K562 (cell line): ENCODE results near the gene NECTIN1. TPM values are rescaled to one million over a fixed set of nuclear protein-coding genes. Genes with fewer than 3 reads are reported as not detected.

Experiments used
- BCOR ChIP-seq: fragments of 450-650 bp; IDR thresholded peaks from 2 replicates; pipeline ENCODE4 v1.6.1; 2016
- BRF2 ChIP-seq: IDR thresholded peaks from 3 replicates; pipeline ENCODE4 v1.6.1; 2011; ENCODE audit warnings: borderline replicate concordance, mild to moderate bottlenecking; ENCODE audit not compliant: insufficient read length, insufficient read depth
- KDM1A ChIP-seq, 2 experiments: fragments of 450-650 bp; IDR thresholded peaks; 2 replicates each; pipeline ENCODE4 v1.6.1; 2016; ENCODE audit warnings: mild to moderate bottlenecking in 2 of 2
- MBD1 ChIP-seq: fragments of 250-450 bp; sonication (Bioruptor Pico); IDR thresholded peaks from 2 replicates; pipeline ENCODE4 v1.8.0; 2022; ENCODE audit warnings: inconsistent platforms
- NR1H2 ChIP-seq: sonication (generic); formaldehyde crosslinking; IDR thresholded peaks from 2 replicates; pipeline ENCODE4 v1.4.0; 2020; ENCODE audit warnings: mild to moderate bottlenecking, missing genetic modification reagents
- PHB ChIP-seq: fragments of 250-450 bp; sonication (Bioruptor Pico); IDR thresholded peaks from 2 replicates; pipeline ENCODE4 v1.5.0; 2021
- POU5F1 ChIP-seq: fragments of 150-350 bp; IDR thresholded peaks from 2 replicates; pipeline ENCODE4 v1.6.1; 2014; ENCODE audit warnings: borderline replicate concordance, low read length, low read depth, mild to moderate bottlenecking; ENCODE audit not compliant: partially characterized antibody
- SIX5 ChIP-seq, 2 experiments: IDR thresholded peaks; 2 replicates each; pipeline ENCODE4 v1.6.1; 2011; ENCODE audit warnings: low read length in 2 of 2, borderline replicate concordance in 1 of 2, low read depth in 1 of 2, mild to moderate bottlenecking in 1 of 2, moderate library complexity in 1 of 2; ENCODE audit not compliant: insufficient read depth in 1 of 2
- SP2 ChIP-seq: IDR thresholded peaks from 2 replicates; pipeline ENCODE4 v1.6.1; 2011; ENCODE audit warnings: mild to moderate bottlenecking, low read depth, low read length, moderate library complexity; ENCODE audit not compliant: poor library complexity, severe bottlenecking; ENCODE audit errors: extremely low read depth
- STAT5A ChIP-seq: IDR thresholded peaks from 2 replicates; pipeline ENCODE4 v1.6.1; 2012; ENCODE audit warnings: low read length, inconsistent platforms, borderline replicate concordance
- TAF1 ChIP-seq: IDR thresholded peaks from 2 replicates; pipeline ENCODE4 v1.6.1; 2011; ENCODE audit warnings: mild to moderate bottlenecking, low read length, moderate library complexity; ENCODE audit not compliant: insufficient read depth, control insufficient read depth, severe bottlenecking; ENCODE audit errors: extremely low read depth
- VEZF1 ChIP-seq: fragments of 200-800 bp; sonication (Bioruptor generic); IDR thresholded peaks from 2 replicates; pipeline ENCODE4 v1.6.1; 2017; ENCODE audit warnings: missing genetic modification characterization, missing compliant biosample characterization
- ZBTB7A ChIP-seq: IDR thresholded peaks from 2 replicates; pipeline ENCODE4 v1.6.1; 2011; ENCODE audit warnings: low read depth, mild to moderate bottlenecking, low read length, moderate library complexity, borderline replicate concordance; ENCODE audit not compliant: control insufficient read depth
- ZC3H11A ChIP-seq: IDR thresholded peaks from 2 replicates; pipeline ENCODE4 v1.6.1; 2012; ENCODE audit warnings: low read depth, low read length, improper control_type of control experiment
- ZNF146 ChIP-seq: IDR thresholded peaks from one replicate; pipeline ENCODE4 v1.6.1; 2018; ENCODE audit warnings: missing compliant biosample characterization; ENCODE audit not compliant: unreplicated experiment
- ZNF263 ChIP-seq: sonication (generic); formaldehyde crosslinking; IDR thresholded peaks from 2 replicates; pipeline ENCODE4 v1.8.0; 2022; ENCODE audit warnings: mild to moderate bottlenecking, missing genetic modification reagents, borderline replicate concordance
- ZNF644 ChIP-seq: fragments of 200-800 bp; sonication (Bioruptor generic); IDR thresholded peaks from 2 replicates; pipeline ENCODE4 v1.6.1; 2016; ENCODE audit warnings: low read depth, missing genetic modification characterization, missing compliant biosample characterization
- polyA plus RNA-seq, 8 experiments: library from polyadenylated mRNA; depleted of rRNA in 4 of 8; stranded (reverse) in 5 of 8; unstranded in 3 of 8; fragments of >200 nt; fragmentation: Nextera tagmentation in 2 of 8; fragmentation: Illumina TruSeq in 1 of 8; extraction: Ambion mirVana in 2 of 8; extraction: Trizol in 1 of 8; gene quantifications; 2 replicates each; pipeline versions ENCODE4 v1.2.1 to v1.2.3, GENCODE V29; 2011 to 2014; ENCODE audit warnings: inconsistent platforms in 1 of 8, missing spikeins in 1 of 8
- total RNA-seq, 7 experiments: library from RNA; depleted of rRNA in 6 of 7; stranded (reverse); fragments of >200 nt in 6 of 7; fragmentation: Illumina TruSeq in 2 of 7; extraction: Trizol in 2 of 7; gene quantifications; 2 replicates each; pipeline versions ENCODE4 v1.2.1 to v1.2.3, GENCODE V29; 2011 to 2021; ENCODE audit warnings: low replicate concordance in 1 of 7
- TF ChIP-seq, protein P1 (sequence below): sonication (generic); formaldehyde crosslinking; IDR thresholded peaks from 2 replicates; pipeline ENCODE4 v1.8.1; 2023; ENCODE audit warnings: mild to moderate bottlenecking, missing genetic modification reagents
- TF ChIP-seq, protein P2 (sequence below): fragments of 250-450 bp; sonication (Bioruptor Pico); IDR thresholded peaks from 2 replicates; pipeline ENCODE4 v1.5.0; 2021; ENCODE audit warnings: mild to moderate bottlenecking, borderline replicate concordance

NECTIN1 gene
- total and polyA plus RNA-seq, 9 of the 15 experiments (the other 6 are each of a cell fraction or from before 2014, with no cell fraction given), result 0.09 to 0.53 (median 0.23) TPM; not detected in 2

GRCh38 chr11:119594639-119595249 is 134.3 kb downstream of the NECTIN1 start (continued):
- TF ChIP-seq BRF2 (no peak), PHB (CRISPR knock-in tag) (no peak), STAT5A (peak; percentile 56; the same call in 1 of the 2 replicates), ZC3H11A (no peak), BCOR (no peak), SIX5 (IDR thresholded peaks at IDR 0.05; ENCODE audit: borderline replicate concordance in 1 of 2, insufficient read depth in 1 of 2, low read depth in 1 of 2, low read length in 2 of 2) (no peak), VEZF1 (CRISPR knock-in tag) (peak; percentile 97), TAF1 (no peak), ZNF146 (CRISPR knock-in tag) (no peak), NR1H2 (CRISPR knock-in tag) (no peak), SP2 (no peak), MBD1 (CRISPR knock-in tag) (no peak), ZBTB7A (no peak), KDM1A (IDR thresholded peaks at IDR 0.05) (peak; percentile 70 to 76), ZNF263 (CRISPR knock-in tag) (no peak), ZNF644 (tag) (peak; percentile 52; the same call in 1 of the 2 replicates), POU5F1 (no peak)
- TF ChIP-seq, protein P1, sequence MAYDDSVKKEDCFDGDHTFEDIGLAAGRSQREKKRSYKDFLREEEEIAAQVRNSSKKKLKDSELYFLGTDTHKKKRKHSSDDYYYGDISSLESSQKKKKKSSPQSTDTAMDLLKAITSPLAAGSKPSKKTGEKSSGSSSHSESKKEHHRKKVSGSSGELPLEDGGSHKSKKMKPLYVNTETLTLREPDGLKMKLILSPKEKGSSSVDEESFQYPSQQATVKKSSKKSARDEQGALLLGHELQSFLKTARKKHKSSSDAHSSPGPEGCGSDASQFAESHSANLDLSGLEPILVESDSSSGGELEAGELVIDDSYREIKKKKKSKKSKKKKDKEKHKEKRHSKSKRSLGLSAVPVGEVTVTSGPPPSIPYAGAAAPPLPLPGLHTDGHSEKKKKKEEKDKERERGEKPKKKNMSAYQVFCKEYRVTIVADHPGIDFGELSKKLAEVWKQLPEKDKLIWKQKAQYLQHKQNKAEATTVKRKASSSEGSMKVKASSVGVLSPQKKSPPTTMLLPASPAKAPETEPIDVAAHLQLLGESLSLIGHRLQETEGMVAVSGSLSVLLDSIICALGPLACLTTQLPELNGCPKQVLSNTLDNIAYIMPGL (CRISPR knock-in tag), result no peak
- TF ChIP-seq, protein P2, sequence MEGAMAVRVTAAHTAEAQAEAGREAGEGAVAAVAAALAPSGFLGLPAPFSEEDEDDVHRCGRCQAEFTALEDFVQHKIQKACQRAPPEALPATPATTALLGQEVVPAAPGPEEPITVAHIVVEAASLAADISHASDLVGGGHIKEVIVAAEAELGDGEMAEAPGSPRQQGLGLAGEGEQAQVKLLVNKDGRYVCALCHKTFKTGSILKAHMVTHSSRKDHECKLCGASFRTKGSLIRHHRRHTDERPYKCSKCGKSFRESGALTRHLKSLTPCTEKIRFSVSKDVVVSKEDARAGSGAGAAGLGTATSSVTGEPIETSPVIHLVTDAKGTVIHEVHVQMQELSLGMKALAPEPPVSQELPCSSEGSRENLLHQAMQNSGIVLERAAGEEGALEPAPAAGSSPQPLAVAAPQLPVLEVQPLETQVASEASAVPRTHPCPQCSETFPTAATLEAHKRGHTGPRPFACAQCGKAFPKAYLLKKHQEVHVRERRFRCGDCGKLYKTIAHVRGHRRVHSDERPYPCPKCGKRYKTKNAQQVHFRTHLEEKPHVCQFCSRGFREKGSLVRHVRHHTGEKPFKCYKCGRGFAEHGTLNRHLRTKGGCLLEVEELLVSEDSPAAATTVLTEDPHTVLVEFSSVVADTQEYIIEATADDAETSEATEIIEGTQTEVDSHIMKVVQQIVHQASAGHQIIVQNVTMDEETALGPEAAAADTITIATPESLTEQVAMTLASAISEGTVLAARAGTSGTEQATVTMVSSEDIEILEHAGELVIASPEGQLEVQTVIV, result no peak
